HepG2 (cell line): Measurements from ENCODE around the gene GPC3. TPM values are rescaled to one million over a fixed set of nuclear protein-coding genes. Genes with fewer than 3 reads are reported as not detected.

Experiments
- BCLAF1 ChIP-seq: fragments of 450-650 bp; IDR thresholded peaks from 2 replicates; pipeline ENCODE4 v1.6.1; 2017; ENCODE audit warnings: mild to moderate bottlenecking
- BORCS8-MEF2B ChIP-seq: sonication (generic); formaldehyde crosslinking; IDR thresholded peaks from 2 replicates; pipeline ENCODE4 v1.8.0; 2022; ENCODE audit warnings: mild to moderate bottlenecking, missing genetic modification reagents
- CBFB ChIP-seq: sonication (generic); formaldehyde crosslinking; IDR thresholded peaks from 2 replicates; pipeline ENCODE4 v1.4.0; 2020; ENCODE audit warnings: missing genetic modification reagents
- EP300 ChIP-seq, 3 experiments: sonication (generic) in 1 of 3; formaldehyde crosslinking in 1 of 3; IDR thresholded peaks; 2 replicates each; pipeline versions ENCODE4 v1.5.1 to v1.6.1; 2011 to 2020; ENCODE audit warnings: low read depth in 2 of 3, low read length in 2 of 3, borderline replicate concordance in 1 of 3, improper control_type of control experiment in 1 of 3, mild to moderate bottlenecking in 1 of 3, missing genetic modification reagents in 1 of 3, moderate library complexity in 1 of 3
- FOXA3 ChIP-seq: IDR thresholded peaks from 2 replicates; pipeline ENCODE4 v1.6.1; 2016; ENCODE audit warnings: missing genetic modification reagents, missing compliant biosample characterization
- HOXA5 ChIP-seq: sonication (generic); formaldehyde crosslinking; IDR thresholded peaks from 2 replicates; pipeline ENCODE4 v1.4.0; 2020; ENCODE audit warnings: missing genetic modification reagents
- KDM6A ChIP-seq: IDR thresholded peaks from 2 replicates; pipeline ENCODE4 v1.6.1; 2016; ENCODE audit warnings: low read depth
- MLX ChIP-seq: IDR thresholded peaks from 2 replicates; pipeline ENCODE4 v1.6.1; 2016
- NAIF1 ChIP-seq: sonication (generic); formaldehyde crosslinking; IDR thresholded peaks from 2 replicates; pipeline ENCODE4 v1.5.0; 2020; ENCODE audit warnings: mild to moderate bottlenecking, missing genetic modification reagents, borderline replicate concordance
- PRDM15 ChIP-seq: sonication (generic); formaldehyde crosslinking; IDR thresholded peaks from 2 replicates; pipeline ENCODE4 v1.4.0; 2020; ENCODE audit warnings: missing genetic modification reagents
- ZNF24 ChIP-seq: fragments of 450-650 bp; IDR thresholded peaks from 2 replicates; pipeline ENCODE4 v1.6.1; 2017; ENCODE audit warnings: antibody characterized with exemption, mild to moderate bottlenecking
- ZNF281 ChIP-seq: sonication (generic); formaldehyde crosslinking; IDR thresholded peaks from 2 replicates; pipeline ENCODE4 v1.4.0; 2020; ENCODE audit warnings: missing genetic modification reagents, borderline replicate concordance
- ZNF382 ChIP-seq: sonication (generic); formaldehyde crosslinking; IDR thresholded peaks from 2 replicates; pipeline ENCODE4 v1.5.0; 2020; ENCODE audit warnings: missing genetic modification reagents, mild to moderate bottlenecking, borderline replicate concordance
- ZNF446 ChIP-seq: sonication (generic); formaldehyde crosslinking; IDR thresholded peaks from 2 replicates; pipeline ENCODE4 v1.5.0; 2020; ENCODE audit warnings: mild to moderate bottlenecking, missing genetic modification reagents
- ZNF761 ChIP-seq: sonication (generic); formaldehyde crosslinking; conservative IDR thresholded peaks from 2 replicates; pipeline ENCODE4 v1.4.0; 2020; ENCODE audit warnings: mild to moderate bottlenecking, missing genetic modification reagents
- polyA plus RNA-seq, 8 experiments: library from polyadenylated mRNA; depleted of rRNA in 3 of 8; stranded (reverse) in 7 of 8; unstranded in 1 of 8; fragments of >200 nt; fragmentation: Illumina TruSeq in 4 of 8; extraction: Trizol in 4 of 8; gene quantifications; 2 replicates each; pipeline versions ENCODE4 v1.2.1 to v1.2.3, GENCODE V29; 2011 to 2016; ENCODE audit warnings: low read depth in 4 of 8, missing spikeins in 1 of 8, mixed read lengths in 1 of 8; ENCODE audit not compliant: insufficient read depth in 1 of 8
- total RNA-seq, 5 experiments: library from RNA; depleted of rRNA; stranded (reverse); fragments of >200 nt; fragmentation: Illumina TruSeq; extraction: Trizol; gene quantifications; 2 replicates each; pipeline ENCODE4 v1.2.3, GENCODE V29; 2016; ENCODE audit warnings: low read depth in 1 of 5
- TF ChIP-seq, protein P1 (sequence below): sonication (generic); formaldehyde crosslinking; IDR thresholded peaks from 2 replicates; pipeline ENCODE4 v1.4.0; 2020; ENCODE audit warnings: missing genetic modification reagents, borderline replicate concordance

The GPC3 gene
- total and polyA plus RNA-seq, 2 of the 13 experiments (the other 11 are each of a cell fraction or from before 2014, with no cell fraction given): 1,799 to 3,263 TPM

DNA sequence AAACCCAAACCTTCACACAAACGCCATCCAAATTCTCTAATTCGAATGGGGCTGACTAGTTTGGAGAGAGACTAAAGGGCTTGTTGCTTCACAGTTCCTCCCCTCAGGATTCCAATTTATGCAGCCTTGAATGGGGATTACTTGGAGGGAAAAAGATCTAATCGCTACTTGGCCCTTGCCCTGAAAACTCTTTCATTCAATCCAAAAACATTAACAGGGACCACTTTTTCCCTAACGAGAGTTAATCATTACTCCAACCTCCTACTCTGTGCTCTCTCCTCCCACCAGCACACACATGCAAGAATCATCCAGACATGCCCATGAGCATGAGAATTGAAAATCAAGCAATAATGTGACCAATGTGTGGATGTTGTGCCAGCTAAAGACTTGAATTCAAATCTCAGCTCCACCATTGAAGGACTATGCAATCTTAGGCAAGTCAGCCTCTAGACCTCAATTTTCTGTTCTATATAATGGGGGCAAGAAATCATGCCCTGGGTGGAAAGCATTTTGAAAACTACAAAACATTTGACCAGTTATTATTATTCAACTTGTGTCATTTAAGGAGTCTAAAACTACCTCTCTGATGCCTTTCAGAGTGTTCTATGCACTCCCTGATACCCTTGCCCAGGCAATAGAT, 34.3 kb upstream of the GPC3 start (continued):
- TF ChIP-seq ZNF382: no peak
- TF ChIP-seq PRDM15 (CRISPR knock-in tag): no peak
- TF ChIP-seq FOXA3 (CRISPR knock-in tag): no peak
- no peak for TF ChIP-seq ZNF446 (CRISPR knock-in tag)
- TF ChIP-seq HOXA5 (CRISPR knock-in tag): no peak; the same call in 1 of the 2 replicates
- TF ChIP-seq ZNF761 (CRISPR knock-in tag): no peak
- peak in 1 of 2 experiments; percentile 83; a peak in 2 of 4 replicates for TF ChIP-seq EP300 (IDR thresholded peaks at IDR 0.05; ENCODE audit: low read depth in 2 of 2, low read length in 2 of 2)
- no peak for TF ChIP-seq EP300 (CRISPR knock-in tag; IDR thresholded peaks at IDR 0.05; ENCODE audit: borderline replicate concordance)
- TF ChIP-seq KDM6A (CRISPR knock-in tag): no peak
- TF ChIP-seq CBFB (CRISPR knock-in tag): no peak
- TF ChIP-seq BORCS8-MEF2B: no peak
- no peak for TF ChIP-seq NAIF1
- TF ChIP-seq ZNF281 (CRISPR knock-in tag): no peak
- TF ChIP-seq, protein P1, sequence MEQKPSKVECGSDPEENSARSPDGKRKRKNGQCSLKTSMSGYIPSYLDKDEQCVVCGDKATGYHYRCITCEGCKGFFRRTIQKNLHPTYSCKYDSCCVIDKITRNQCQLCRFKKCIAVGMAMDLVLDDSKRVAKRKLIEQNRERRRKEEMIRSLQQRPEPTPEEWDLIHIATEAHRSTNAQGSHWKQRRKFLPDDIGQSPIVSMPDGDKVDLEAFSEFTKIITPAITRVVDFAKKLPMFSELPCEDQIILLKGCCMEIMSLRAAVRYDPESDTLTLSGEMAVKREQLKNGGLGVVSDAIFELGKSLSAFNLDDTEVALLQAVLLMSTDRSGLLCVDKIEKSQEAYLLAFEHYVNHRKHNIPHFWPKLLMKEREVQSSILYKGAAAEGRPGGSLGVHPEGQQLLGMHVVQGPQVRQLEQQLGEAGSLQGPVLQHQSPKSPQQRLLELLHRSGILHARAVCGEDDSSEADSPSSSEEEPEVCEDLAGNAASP (CRISPR knock-in tag): no peak; the same call in 1 of the 2 replicates
- TF ChIP-seq MLX (CRISPR knock-in tag): no peak
- TF ChIP-seq ZNF24: no peak
- no peak for TF ChIP-seq BCLAF1
